ENCODE results near the gene ZNF496. TPM values are rescaled to one million over a fixed set of nuclear protein-coding genes. Genes with fewer than 3 reads are reported as not detected.

Gene ZNF496
- total and polyA plus RNA-seq, 8 donors = 5.8 to 25.8 (median 11.9) TPM

GRCh38 chr1:247286134-247286670, 45.5 kb downstream of the ZNF496 start:
- no peak for DNase-seq
- no peaks in the 10 kb centered on the region for H3K36me3 ChIP-seq
- intact Hi-C loops (cut with DNase I; ENCODE audit: low total_unique reads) = no loop called here
- TF ChIP-seq POLR2A (IDR thresholded peaks at IDR 0.05) = no peak
- TF ChIP-seq EP300 (IDR thresholded peaks at IDR 0.05) = no peak
- no peak for TF ChIP-seq CTCF (IDR thresholded peaks at IDR 0.05)
- no peak for TF ChIP-seq POLR2AphosphoS5 (IDR thresholded peaks at IDR 0.05)
- H3K4me3 ChIP-seq = no peak overlapping the region
- no peak overlapping the region for H3K27ac ChIP-seq
- no peaks in the 10 kb centered on the region for H3K27me3 ChIP-seq
- H3K4me1 ChIP-seq = no peaks in the 10 kb centered on the region
- H3K9me3 ChIP-seq = peaks cover 0 to 9% (median 3%) of the 10 kb centered on the region in 4 donors
- WGBS, 5 donors = 93 to 97% (median 97%) methylated on average over 23 of the region's 23 CpGs

GRCh38 chr1:247281001-247281574, 50.6 kb downstream of the ZNF496 start:
- Histone ChIP-seq H3K27ac (no peak overlapping the region), H3K4me1 (no peaks in the 10 kb centered on the region), H3K27me3 (no peaks in the 10 kb centered on the region), H3K4me3 (no peak overlapping the region), H3K36me3 (no peaks in the 10 kb centered on the region), H3K9me3 (peaks cover 0 to 3% (median 0%) of the 10 kb centered on the region in 4 donors)
- no peak for TF ChIP-seq CTCF (IDR thresholded peaks at IDR 0.05)
- intact Hi-C loops (cut with DNase I; ENCODE audit: low total_unique reads) = no loop called here
- no peak for DNase-seq
- 52 to 61% (median 57%) methylated on average over 5 of the region's 5 CpGs for WGBS, 5 donors

GRCh38 chr1:247277191-247277590, 54.5 kb downstream of the ZNF496 start:
- DNase-seq = no peak
- no peaks in the 10 kb centered on the region for H3K9me3 ChIP-seq
- intact Hi-C loops (cut with DNase I; ENCODE audit: low total_unique reads) = no loop called here
- no peaks in the 10 kb centered on the region for H3K36me3 ChIP-seq
- no peak for TF ChIP-seq CTCF (IDR thresholded peaks at IDR 0.05)
- TF ChIP-seq POLR2AphosphoS5 (IDR thresholded peaks at IDR 0.05) = no peak
- TF ChIP-seq POLR2A (IDR thresholded peaks at IDR 0.05) = no peak
- TF ChIP-seq EP300 (IDR thresholded peaks at IDR 0.05) = no peak
- H3K27me3 ChIP-seq = no peaks in the 10 kb centered on the region
- no peaks in the 10 kb centered on the region for H3K4me1 ChIP-seq
- H3K4me3 ChIP-seq = no peak overlapping the region
- no peak overlapping the region for H3K27ac ChIP-seq
- WGBS, 5 donors = 87 to 95% (median 92%) methylated on average over 2 of the region's 2 CpGs

GRCh38 chr1:247274605-247275256, 56.9 kb downstream of the ZNF496 start:
- Histone ChIP-seq H3K4me1 (no peaks in the 10 kb centered on the region), H3K27ac (no peak overlapping the region), H3K36me3 (no peaks in the 10 kb centered on the region), H3K4me3 (no peak overlapping the region), H3K27me3 (no peaks in the 10 kb centered on the region), H3K9me3 (peaks cover 0 to 24% (median 9%) of the 10 kb centered on the region in 4 donors)
- WGBS, 5 donors = 33 to 64% (median 48%) methylated on average over 3 of the region's 3 CpGs
- intact Hi-C loops (cut with DNase I; ENCODE audit: low total_unique reads) = no loop called here
- TF ChIP-seq POLR2A (IDR thresholded peaks at IDR 0.05) (no peak), POLR2AphosphoS5 (IDR thresholded peaks at IDR 0.05) (no peak), CTCF (IDR thresholded peaks at IDR 0.05) (no peak), EP300 (IDR thresholded peaks at IDR 0.05) (no peak)
- peak in 1 of 2 donors; percentile 65 for DNase-seq
